Natural killer cell (primary cell): ENCODE data around the gene PDE9A. TPM values are rescaled to one million over a fixed set of nuclear protein-coding genes. Genes with fewer than 3 reads are reported as not detected.

Source experiments
- ATAC-seq, 3 donors: fragments of 150-1000 bp in 2 of 3; fragments of 200-7000 bp in 1 of 3; cut with Tn5 transposase; 1 replicate in 1 of 3; 2 replicates in 2 of 3; pipeline ENCODE4 v1.10.0; 2021; ENCODE audit warnings: mild to moderate bottlenecking in 2 of 3, moderate library complexity in 2 of 3
- DNase-seq, 2 donors: peaks; one replicate each; pipeline versions ENCODE4 v3.0.0 to v3.0.0-alpha.2; 2013 to 2021; ENCODE audit warnings: mixed read lengths in 1 of 2
- H3K27ac ChIP-seq: one replicate; pipeline ENCODE4 v1.5.1; 2013; ENCODE audit warnings: mild to moderate bottlenecking, low read length
- H3K27me3 ChIP-seq: one replicate; pipeline ENCODE4 v1.6.1; 2013; ENCODE audit warnings: low read length; ENCODE audit not compliant: control insufficient read depth, insufficient read depth
- H3K36me3 ChIP-seq: one replicate; pipeline ENCODE4 v1.6.1; 2013; ENCODE audit warnings: low read length; ENCODE audit not compliant: control insufficient read depth, insufficient read depth
- H3K4me1 ChIP-seq: one replicate; pipeline ENCODE4 v1.6.1; 2013; ENCODE audit warnings: low read length; ENCODE audit not compliant: control insufficient read depth, insufficient read depth
- H3K4me3 ChIP-seq: one replicate; pipeline ENCODE4 v1.5.1; 2013; ENCODE audit warnings: low read length
- H3K9me3 ChIP-seq: one replicate; pipeline ENCODE4 v1.6.1; 2013; ENCODE audit warnings: low read length; ENCODE audit not compliant: control insufficient read depth, insufficient read depth
- H3K27ac Mint-ChIP-seq, 2 donors: one replicate each; pipeline ENCODE4 v1.8.0; 2022; ENCODE audit warnings: mild to moderate bottlenecking in 2 of 2, mixed read lengths in 2 of 2, moderate library complexity in 1 of 2
- H3K27me3 Mint-ChIP-seq, 2 donors: one replicate each; pipeline ENCODE4 v1.8.0; 2022; ENCODE audit warnings: low read depth in 2 of 2, mixed read lengths in 2 of 2
- H3K36me3 Mint-ChIP-seq: one replicate; pipeline ENCODE4 v1.8.0; 2022; ENCODE audit warnings: mixed read lengths
- H3K4me1 Mint-ChIP-seq, 2 donors: one replicate each; pipeline ENCODE4 v1.8.0; 2022; ENCODE audit warnings: mixed read lengths in 2 of 2
- H3K4me3 Mint-ChIP-seq: one replicate; pipeline ENCODE4 v1.8.0; 2022; ENCODE audit warnings: mild to moderate bottlenecking, moderate library complexity, mixed read lengths
- H3K9me3 Mint-ChIP-seq, 2 donors: one replicate each; pipeline ENCODE4 v1.8.0; 2022; ENCODE audit warnings: mixed read lengths in 2 of 2
- WGBS: methylation state at CpG from one replicate; pipeline ENCODE4 v1.1.7; 2013; ENCODE audit warnings: missing lambda C conversion rate; ENCODE audit not compliant: insufficient coverage; 5-methylcytosine and 5-hydroxymethylcytosine counted together
- intact Hi-C: fragments of 100-400 bp; cut with micrococcal nuclease; formaldehyde crosslinking; loops from one replicate; pipeline ENCODE4 v1.14.2; 2022
- total RNA-seq, 4 donors: library from RNA; stranded (reverse); fragments of 120-200 nt in 1 of 4; gene quantifications; one replicate each; pipeline versions ENCODE4 v1.2.3 to v1.2.4, GENCODE V29; 2013 to 2022
- TF ChIP-seq, protein P1 (sequence below): fragments of 200-600 bp; IDR thresholded peaks from one replicate; pipeline ENCODE4 v1.8.0; 2022; ENCODE audit warnings: antibody characterized with exemption

PDE9A gene
- total RNA-seq, 3 donors from 2014 or later (not counting 1 experiment from before 2014, with no cell fraction given), result 1.0 to 4.1 (median 1.2) TPM

DNA sequence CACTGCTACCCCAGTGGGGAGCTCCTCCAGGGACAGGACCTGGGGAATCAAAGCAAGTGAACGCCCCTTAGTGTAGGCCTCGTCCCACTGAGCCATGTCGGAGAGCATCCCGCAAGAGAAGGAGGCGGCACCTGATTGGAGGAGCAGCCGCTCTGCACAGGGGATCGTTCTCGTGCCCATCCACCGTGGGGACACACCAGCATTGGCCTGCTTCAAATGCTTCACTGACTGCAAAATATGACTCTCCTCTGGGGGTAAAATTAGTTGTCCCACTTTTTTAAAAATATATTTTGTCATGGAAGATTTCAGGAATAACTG lies 111.0 kb downstream of the PDE9A start:
- H3K27ac Mint-ChIP-seq, result no peak overlapping the region
- H3K9me3 Mint-ChIP-seq, result no peaks in the 10 kb centered on the region
- TF ChIP-seq, protein P1, sequence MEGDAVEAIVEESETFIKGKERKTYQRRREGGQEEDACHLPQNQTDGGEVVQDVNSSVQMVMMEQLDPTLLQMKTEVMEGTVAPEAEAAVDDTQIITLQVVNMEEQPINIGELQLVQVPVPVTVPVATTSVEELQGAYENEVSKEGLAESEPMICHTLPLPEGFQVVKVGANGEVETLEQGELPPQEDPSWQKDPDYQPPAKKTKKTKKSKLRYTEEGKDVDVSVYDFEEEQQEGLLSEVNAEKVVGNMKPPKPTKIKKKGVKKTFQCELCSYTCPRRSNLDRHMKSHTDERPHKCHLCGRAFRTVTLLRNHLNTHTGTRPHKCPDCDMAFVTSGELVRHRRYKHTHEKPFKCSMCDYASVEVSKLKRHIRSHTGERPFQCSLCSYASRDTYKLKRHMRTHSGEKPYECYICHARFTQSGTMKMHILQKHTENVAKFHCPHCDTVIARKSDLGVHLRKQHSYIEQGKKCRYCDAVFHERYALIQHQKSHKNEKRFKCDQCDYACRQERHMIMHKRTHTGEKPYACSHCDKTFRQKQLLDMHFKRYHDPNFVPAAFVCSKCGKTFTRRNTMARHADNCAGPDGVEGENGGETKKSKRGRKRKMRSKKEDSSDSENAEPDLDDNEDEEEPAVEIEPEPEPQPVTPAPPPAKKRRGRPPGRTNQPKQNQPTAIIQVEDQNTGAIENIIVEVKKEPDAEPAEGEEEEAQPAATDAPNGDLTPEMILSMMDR, result no peak
- no peaks in the 10 kb centered on the region for H3K4me1 ChIP-seq
- H3K4me1 Mint-ChIP-seq, result peaks cover 0 to 13% of the 10 kb centered on the region in 2 donors
- no peak overlapping the region for H3K4me3 ChIP-seq
- 95% methylated on average over 9 of the region's 9 CpGs for WGBS
- no peak overlapping the region for H3K27ac ChIP-seq
- DNase-seq, result no peak
- H3K36me3 ChIP-seq, result no peaks in the 10 kb centered on the region
- no peaks in the 10 kb centered on the region for H3K36me3 Mint-ChIP-seq
- intact Hi-C loops, result no loop called here
- no peaks in the 10 kb centered on the region for H3K27me3 ChIP-seq
- H3K4me3 Mint-ChIP-seq, result no peak overlapping the region
- no peaks in the 10 kb centered on the region for H3K9me3 ChIP-seq
- peaks cover 0 to 2% of the 10 kb centered on the region in 2 donors for H3K27me3 Mint-ChIP-seq
- ATAC-seq, result no peak

DNA sequence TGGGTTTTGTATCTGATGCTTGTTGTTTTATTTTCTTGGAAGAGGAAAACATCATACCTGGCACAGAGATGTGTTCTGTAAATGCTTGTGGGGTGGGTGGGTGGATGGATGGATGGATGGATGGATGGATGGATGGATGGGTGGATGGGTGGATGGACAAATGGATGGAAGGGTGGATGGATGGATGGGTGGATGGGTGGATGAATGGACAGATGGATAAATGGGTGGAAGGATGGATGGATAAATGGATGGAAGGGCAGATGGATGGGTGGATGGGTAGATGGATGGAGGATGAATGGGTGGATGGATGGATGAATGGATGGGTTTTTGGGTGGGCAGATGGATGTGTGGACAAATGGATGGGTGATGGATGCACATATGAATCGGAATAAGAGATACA lies 111.5 kb downstream of the PDE9A start:
- no peaks in the 10 kb centered on the region for H3K4me1 ChIP-seq
- TF ChIP-seq, protein P1, result no peak
- H3K4me1 Mint-ChIP-seq, result peaks cover 0 to 8% of the 10 kb centered on the region in 2 donors
- no peaks in the 10 kb centered on the region for H3K9me3 ChIP-seq
- H3K4me3 Mint-ChIP-seq, result no peak overlapping the region
- H3K27ac ChIP-seq, result no peak overlapping the region
- H3K27ac Mint-ChIP-seq, result no peak overlapping the region
- no peaks in the 10 kb centered on the region for H3K36me3 ChIP-seq
- no peaks in the 10 kb centered on the region for H3K36me3 Mint-ChIP-seq
- intact Hi-C loops, result no loop called here
- H3K27me3 ChIP-seq, result no peaks in the 10 kb centered on the region
- H3K9me3 Mint-ChIP-seq, result no peaks in the 10 kb centered on the region
- no peak for ATAC-seq
- DNase-seq, result no peak
- no peak overlapping the region for H3K4me3 ChIP-seq
- 83% methylated on average over 1 of the region's 1 CpG for WGBS
- H3K27me3 Mint-ChIP-seq, result no peaks in the 10 kb centered on the region

DNA sequence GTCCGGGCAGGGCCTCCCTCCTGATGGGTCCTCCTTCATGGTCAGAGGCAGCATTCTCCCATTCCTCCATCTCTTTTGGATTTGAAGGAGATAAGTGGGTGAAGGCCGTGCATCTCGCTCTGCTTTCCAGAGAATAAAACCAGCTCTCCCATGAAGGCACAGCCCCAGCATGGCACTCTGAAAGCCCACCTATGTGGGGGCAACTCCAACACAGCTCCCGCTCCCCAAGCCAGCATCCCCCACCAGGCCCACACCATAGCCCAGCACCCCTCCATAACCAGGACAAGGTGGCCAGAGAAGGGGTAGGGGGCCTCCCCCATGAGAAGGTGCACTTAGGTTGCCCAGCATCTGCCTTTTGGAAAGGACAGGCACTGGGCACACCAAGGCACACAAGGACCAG lies 112.2 kb downstream of the PDE9A start:
- no peaks in the 10 kb centered on the region for H3K9me3 Mint-ChIP-seq
- H3K27ac ChIP-seq, result no peak overlapping the region
- peaks cover 0 to 8% of the 10 kb centered on the region in 2 donors for H3K4me1 Mint-ChIP-seq
- no peaks in the 10 kb centered on the region for H3K9me3 ChIP-seq
- WGBS, result 85% methylated on average over 1 of the region's 4 CpGs
- H3K36me3 Mint-ChIP-seq, result no peaks in the 10 kb centered on the region
- H3K4me1 ChIP-seq, result no peaks in the 10 kb centered on the region
- intact Hi-C loops, result no loop called here
- no peak for DNase-seq
- no peak overlapping the region for H3K27ac Mint-ChIP-seq
- no peaks in the 10 kb centered on the region for H3K27me3 ChIP-seq
- H3K27me3 Mint-ChIP-seq, result no peaks in the 10 kb centered on the region
- H3K4me3 ChIP-seq, result no peak overlapping the region
- no peak for ATAC-seq
- TF ChIP-seq, protein P1, result no peak
- H3K4me3 Mint-ChIP-seq, result no peak overlapping the region
- H3K36me3 ChIP-seq, result no peaks in the 10 kb centered on the region

DNA sequence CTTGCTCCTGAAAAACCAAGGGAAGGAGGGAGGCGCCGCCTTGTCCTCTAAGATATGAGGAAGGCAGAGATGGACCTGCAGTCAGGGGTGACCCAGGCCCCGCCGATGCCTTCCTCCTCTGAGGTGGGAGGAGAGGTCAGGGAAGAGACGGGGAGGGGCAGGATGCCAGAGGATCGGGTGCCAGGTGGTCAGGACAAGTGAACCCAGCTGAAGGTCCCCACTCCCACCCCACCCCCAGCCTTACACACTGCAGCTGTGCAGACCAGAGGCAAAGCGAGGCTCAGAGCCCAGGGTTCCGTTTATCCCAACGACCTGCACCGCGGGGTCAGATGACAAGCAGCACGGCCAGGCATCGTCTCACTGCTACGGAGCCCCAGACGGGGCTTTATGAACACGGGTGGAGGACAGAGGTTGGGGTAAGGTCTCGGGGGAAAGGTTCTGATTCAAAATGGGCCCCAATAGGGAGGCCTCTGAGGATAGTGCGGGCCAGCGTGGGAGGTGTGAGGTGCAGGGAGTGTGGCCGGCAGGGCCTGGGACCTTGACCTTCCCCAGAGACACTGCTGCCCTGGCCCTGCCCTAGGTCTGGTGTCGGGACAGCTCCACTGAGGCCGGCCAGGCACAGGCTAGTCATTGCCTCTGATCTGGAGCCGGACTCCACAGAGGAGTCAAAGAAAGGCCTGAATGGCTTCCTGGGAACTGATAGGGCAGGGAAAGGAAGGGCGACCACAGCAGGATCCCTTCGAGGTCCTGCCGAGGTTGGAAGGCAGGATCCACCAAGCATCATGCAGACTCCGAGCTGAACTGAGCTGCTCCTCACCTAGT lies 113.5 kb downstream of the PDE9A start:
- H3K4me3 ChIP-seq, result no peak overlapping the region
- DNase-seq (no peak), ATAC-seq (no peak)
- Mint-ChIP-seq H3K4me1 (peaks cover 0 to 8% of the 10 kb centered on the region in 2 donors), H3K36me3 (no peaks in the 10 kb centered on the region), H3K27ac (no peak overlapping the region), H3K4me3 (no peak overlapping the region), H3K27me3 (no peaks in the 10 kb centered on the region), H3K9me3 (no peaks in the 10 kb centered on the region)
- H3K36me3 ChIP-seq, result no peaks in the 10 kb centered on the region
- TF ChIP-seq, protein P1, result no peak
- no peaks in the 10 kb centered on the region for H3K27me3 ChIP-seq
- H3K27ac ChIP-seq, result no peak overlapping the region
- no peaks in the 10 kb centered on the region for H3K9me3 ChIP-seq
- intact Hi-C loops, result no loop called here
- no peaks in the 10 kb centered on the region for H3K4me1 ChIP-seq
- 93% methylated on average over 27 of the region's 27 CpGs for WGBS
